Lower leg skin (tissue), 3 donors: ENCODE data around the gene EIF4H.

Experiments used
- POLR2A ChIP-seq, 2 donors: fragments of 450-650 bp; IDR thresholded peaks; one replicate each; pipeline ENCODE4 v1.6.1; 2016 to 2017; ENCODE audit warnings: antibody characterized with exemption in 2 of 2, mild to moderate bottlenecking in 1 of 2, moderate library complexity in 1 of 2
- TF ChIP-seq, protein P1 (sequence below), 3 donors: fragments of 450-650 bp; IDR thresholded peaks; one replicate each; pipeline ENCODE4 v1.5.1; 2016; ENCODE audit warnings: antibody characterized with exemption in 3 of 3, mild to moderate bottlenecking in 3 of 3, moderate library complexity in 2 of 3

DNA sequence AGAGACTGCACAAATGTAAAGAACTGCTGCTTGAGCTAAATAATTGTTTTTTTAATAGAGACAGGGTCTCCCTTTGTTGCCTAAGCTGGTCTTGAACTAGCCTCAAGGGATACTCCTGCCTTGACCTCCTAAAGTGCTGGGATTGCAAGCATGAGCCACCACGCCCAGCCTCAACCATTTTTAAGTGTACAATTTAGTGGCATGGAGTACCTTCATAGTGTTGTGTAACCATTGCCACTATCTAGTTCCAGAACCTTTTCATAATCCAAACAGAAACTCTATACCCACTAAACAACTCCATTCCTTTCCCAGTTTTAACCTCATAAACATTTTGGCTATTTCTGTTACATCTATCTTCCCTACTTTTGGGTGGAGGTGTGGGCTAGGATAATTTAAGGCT, 6.7 kb downstream of the EIF4H start:
- TF ChIP-seq, protein P1, sequence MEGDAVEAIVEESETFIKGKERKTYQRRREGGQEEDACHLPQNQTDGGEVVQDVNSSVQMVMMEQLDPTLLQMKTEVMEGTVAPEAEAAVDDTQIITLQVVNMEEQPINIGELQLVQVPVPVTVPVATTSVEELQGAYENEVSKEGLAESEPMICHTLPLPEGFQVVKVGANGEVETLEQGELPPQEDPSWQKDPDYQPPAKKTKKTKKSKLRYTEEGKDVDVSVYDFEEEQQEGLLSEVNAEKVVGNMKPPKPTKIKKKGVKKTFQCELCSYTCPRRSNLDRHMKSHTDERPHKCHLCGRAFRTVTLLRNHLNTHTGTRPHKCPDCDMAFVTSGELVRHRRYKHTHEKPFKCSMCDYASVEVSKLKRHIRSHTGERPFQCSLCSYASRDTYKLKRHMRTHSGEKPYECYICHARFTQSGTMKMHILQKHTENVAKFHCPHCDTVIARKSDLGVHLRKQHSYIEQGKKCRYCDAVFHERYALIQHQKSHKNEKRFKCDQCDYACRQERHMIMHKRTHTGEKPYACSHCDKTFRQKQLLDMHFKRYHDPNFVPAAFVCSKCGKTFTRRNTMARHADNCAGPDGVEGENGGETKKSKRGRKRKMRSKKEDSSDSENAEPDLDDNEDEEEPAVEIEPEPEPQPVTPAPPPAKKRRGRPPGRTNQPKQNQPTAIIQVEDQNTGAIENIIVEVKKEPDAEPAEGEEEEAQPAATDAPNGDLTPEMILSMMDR (IDR thresholded peaks at IDR 0.05), result no peak
- no peak for TF ChIP-seq POLR2A (IDR thresholded peaks at IDR 0.05)
